ENCODE results near the gene RFWD3. TPM values are rescaled to one million over a fixed set of nuclear protein-coding genes. Genes with fewer than 3 reads are reported as not detected.
"Not testable (repeated sequence)": the region's sequence is repeated elsewhere in the genome, so short reads cannot be mapped to it uniquely, and the experiment has no call there.

Gene RFWD3
- total RNA-seq, 1 experiment from 2014 or later = 36.3 TPM

- Histone ChIP-seq H3K9me3 (ENCODE audit: low read length) (no peaks in the 10 kb centered on the region), H3K27ac (ENCODE audit: low read length) (no peak overlapping the region), H3K27me3 (ENCODE audit: low read length) (no peaks in the 10 kb centered on the region), H3K4me1 (ENCODE audit: low read length) (peaks cover 9% of the 10 kb centered on the region), H4K20me1 (ENCODE audit: insufficient read depth, low read depth, low read length) (peaks cover 43% of the 10 kb centered on the region), H3K9ac (ENCODE audit: low read length) (no peak overlapping the region), H3K4me2 (ENCODE audit: low read depth, low read length, poor library complexity, severe bottlenecking) (no peak overlapping the region), H3K4me3 (ENCODE audit: low read length) (no peak overlapping the region), H2AFZ (ENCODE audit: low read length) (no peak overlapping the region), H3K9me2 (replicated peaks; ENCODE audit: insufficient read depth, low read length) (no peaks in the 10 kb centered on the region), H3K79me2 (ENCODE audit: low read length) (peaks cover 95% of the 10 kb centered on the region), H3K36me3 (ENCODE audit: insufficient read depth, low read length) (peaks cover 55% of the 10 kb centered on the region; the same call in 1 of the 2 replicates)
- DNase-seq = no peak
Observed at GRCh38 chr16:74657870-74658642, 8.6 kb downstream of the RFWD3 start.

GRCh38 chr16:74654536-74655050 lies 12.1 kb downstream of the RFWD3 start:
- peaks cover 12% of the 10 kb centered on the region for H3K4me1 ChIP-seq (ENCODE audit: low read length)
- no peaks in the 10 kb centered on the region for H3K9me2 ChIP-seq (replicated peaks; ENCODE audit: insufficient read depth, low read length)
- no peak overlapping the region for H2AFZ ChIP-seq (ENCODE audit: low read length)
- H3K9me3 ChIP-seq (ENCODE audit: low read length) = no peaks in the 10 kb centered on the region
- no peak overlapping the region for H3K9ac ChIP-seq (ENCODE audit: low read length)
- H3K79me2 ChIP-seq (ENCODE audit: low read length) = peaks cover 95% of the 10 kb centered on the region
- H3K4me3 ChIP-seq (ENCODE audit: low read length) = no peak overlapping the region
- H3K27ac ChIP-seq (ENCODE audit: low read length) = no peak overlapping the region
- no peak for DNase-seq
- H3K36me3 ChIP-seq (ENCODE audit: insufficient read depth, low read length) = peaks cover 47% of the 10 kb centered on the region; the same call in 1 of the 2 replicates
- no peak overlapping the region for H3K4me2 ChIP-seq (ENCODE audit: low read depth, low read length, poor library complexity, severe bottlenecking)
- H3K27me3 ChIP-seq (ENCODE audit: low read length) = no peaks in the 10 kb centered on the region
- H4K20me1 ChIP-seq (ENCODE audit: insufficient read depth, low read depth, low read length) = peaks cover 32% of the 10 kb centered on the region

GRCh38 chr16:74652883-74653282 lies 13.8 kb downstream of the RFWD3 start:
- not testable (repeated sequence) for H3K4me2 ChIP-seq (ENCODE audit: low read depth, low read length, poor library complexity, severe bottlenecking); H3K9me2 ChIP-seq (replicated peaks; ENCODE audit: insufficient read depth, low read length); H3K27ac ChIP-seq (ENCODE audit: low read length); H3K9me3 ChIP-seq (ENCODE audit: low read length); H3K27me3 ChIP-seq (ENCODE audit: low read length); H3K4me3 ChIP-seq (ENCODE audit: low read length); H2AFZ ChIP-seq (ENCODE audit: low read length); DNase-seq; H3K9ac ChIP-seq (ENCODE audit: low read length)
- H3K36me3 ChIP-seq (ENCODE audit: insufficient read depth, low read length) = peaks cover 47% of the 10 kb centered on the region; the same call in 1 of the 2 replicates
- H3K79me2 ChIP-seq (ENCODE audit: low read length) = peaks cover 91% of the 10 kb centered on the region
- peaks cover 19% of the 10 kb centered on the region for H4K20me1 ChIP-seq (ENCODE audit: insufficient read depth, low read depth, low read length)
- peaks cover 12% of the 10 kb centered on the region for H3K4me1 ChIP-seq (ENCODE audit: low read length)

GRCh38 chr16:74652249-74652648 lies 14.4 kb downstream of the RFWD3 start:
- Histone ChIP-seq H3K79me2 (ENCODE audit: low read length) (peaks cover 86% of the 10 kb centered on the region), H3K27ac (ENCODE audit: low read length) (no peak overlapping the region), H3K9me3 (ENCODE audit: low read length) (no peaks in the 10 kb centered on the region), H3K9ac (ENCODE audit: low read length) (no peak overlapping the region), H3K9me2 (replicated peaks; ENCODE audit: insufficient read depth, low read length) (no peaks in the 10 kb centered on the region), H3K4me3 (ENCODE audit: low read length) (no peak overlapping the region), H3K27me3 (ENCODE audit: low read length) (no peaks in the 10 kb centered on the region), H2AFZ (ENCODE audit: low read length) (no peak overlapping the region), H3K4me1 (ENCODE audit: low read length) (peaks cover 12% of the 10 kb centered on the region), H3K4me2 (ENCODE audit: low read depth, low read length, poor library complexity, severe bottlenecking) (no peak overlapping the region), H4K20me1 (ENCODE audit: insufficient read depth, low read depth, low read length) (peaks cover 17% of the 10 kb centered on the region; the same call in 1 of the 2 replicates), H3K36me3 (ENCODE audit: insufficient read depth, low read length) (peaks cover 45% of the 10 kb centered on the region; the same call in 1 of the 2 replicates)
- DNase-seq = no peak

GRCh38 chr16:74651841-74652240 lies 14.8 kb downstream of the RFWD3 start:
- peaks cover 17% of the 10 kb centered on the region; the same call in 1 of the 2 replicates for H4K20me1 ChIP-seq (ENCODE audit: insufficient read depth, low read depth, low read length)
- H3K79me2 ChIP-seq (ENCODE audit: low read length) = peaks cover 86% of the 10 kb centered on the region
- no peak overlapping the region for H3K4me3 ChIP-seq (ENCODE audit: low read length)
- peaks cover 43% of the 10 kb centered on the region; the same call in 1 of the 2 replicates for H3K36me3 ChIP-seq (ENCODE audit: insufficient read depth, low read length)
- no peaks in the 10 kb centered on the region for H3K9me3 ChIP-seq (ENCODE audit: low read length)
- DNase-seq = no peak
- H3K9ac ChIP-seq (ENCODE audit: low read length) = no peak overlapping the region
- H3K4me2 ChIP-seq (ENCODE audit: low read depth, low read length, poor library complexity, severe bottlenecking) = no peak overlapping the region
- no peak overlapping the region for H3K27ac ChIP-seq (ENCODE audit: low read length)
- H2AFZ ChIP-seq (ENCODE audit: low read length) = no peak overlapping the region
- no peaks in the 10 kb centered on the region for H3K9me2 ChIP-seq (replicated peaks; ENCODE audit: insufficient read depth, low read length)
- peaks cover 12% of the 10 kb centered on the region for H3K4me1 ChIP-seq (ENCODE audit: low read length)
- H3K27me3 ChIP-seq (ENCODE audit: low read length) = no peaks in the 10 kb centered on the region

GRCh38 chr16:74650966-74651567 lies 15.6 kb downstream of the RFWD3 start:
- H3K4me3 ChIP-seq (ENCODE audit: low read length) = no peak overlapping the region
- H3K9me2 ChIP-seq (replicated peaks; ENCODE audit: insufficient read depth, low read length) = no peaks in the 10 kb centered on the region
- peak; percentile 57 for DNase-seq
- H3K36me3 ChIP-seq (ENCODE audit: insufficient read depth, low read length) = peaks cover 40% of the 10 kb centered on the region; the same call in 1 of the 2 replicates
- peaks cover 17% of the 10 kb centered on the region; the same call in 1 of the 2 replicates for H4K20me1 ChIP-seq (ENCODE audit: insufficient read depth, low read depth, low read length)
- no peak overlapping the region for H3K4me2 ChIP-seq (ENCODE audit: low read depth, low read length, poor library complexity, severe bottlenecking)
- H3K79me2 ChIP-seq (ENCODE audit: low read length) = peaks cover 79% of the 10 kb centered on the region
- peaks cover 12% of the 10 kb centered on the region for H3K4me1 ChIP-seq (ENCODE audit: low read length)
- H3K9me3 ChIP-seq (ENCODE audit: low read length) = no peaks in the 10 kb centered on the region
- H3K27ac ChIP-seq (ENCODE audit: low read length) = no peak overlapping the region
- H3K27me3 ChIP-seq (ENCODE audit: low read length) = no peaks in the 10 kb centered on the region
- no peak overlapping the region for H2AFZ ChIP-seq (ENCODE audit: low read length)
- no peak overlapping the region for H3K9ac ChIP-seq (ENCODE audit: low read length)

- H3K79me2 ChIP-seq (ENCODE audit: low read length) = peaks cover 76% of the 10 kb centered on the region
- H3K9me2 ChIP-seq (replicated peaks; ENCODE audit: insufficient read depth, low read length) = no peaks in the 10 kb centered on the region
- no peak overlapping the region for H3K4me3 ChIP-seq (ENCODE audit: low read length)
- no peak overlapping the region for H3K9ac ChIP-seq (ENCODE audit: low read length)
- H3K4me1 ChIP-seq (ENCODE audit: low read length) = peaks cover 12% of the 10 kb centered on the region
- peaks cover 44% of the 10 kb centered on the region for H3K36me3 ChIP-seq (ENCODE audit: insufficient read depth, low read length)
- no peak overlapping the region for H3K4me2 ChIP-seq (ENCODE audit: low read depth, low read length, poor library complexity, severe bottlenecking)
- no peak overlapping the region for H3K27ac ChIP-seq (ENCODE audit: low read length)
- DNase-seq = no peak
- H3K9me3 ChIP-seq (ENCODE audit: low read length) = no peaks in the 10 kb centered on the region
- H2AFZ ChIP-seq (ENCODE audit: low read length) = no peak overlapping the region
- peaks cover 17% of the 10 kb centered on the region; the same call in 1 of the 2 replicates for H4K20me1 ChIP-seq (ENCODE audit: insufficient read depth, low read depth, low read length)
- H3K27me3 ChIP-seq (ENCODE audit: low read length) = no peaks in the 10 kb centered on the region
Observed at GRCh38 chr16:74649839-74650504, 16.7 kb downstream of the RFWD3 start.

GRCh38 chr16:74641969-74642368 lies 24.7 kb downstream of the RFWD3 start:
- Histone ChIP-seq H3K36me3 (ENCODE audit: insufficient read depth, low read length) (peaks cover 28% of the 10 kb centered on the region), H3K4me2 (ENCODE audit: low read depth, low read length, poor library complexity, severe bottlenecking) (no peak overlapping the region), H3K4me1 (ENCODE audit: low read length) (no peaks in the 10 kb centered on the region), H2AFZ (ENCODE audit: low read length) (no peak overlapping the region), H3K9me3 (ENCODE audit: low read length) (no peaks in the 10 kb centered on the region), H3K79me2 (ENCODE audit: low read length) (peaks cover 33% of the 10 kb centered on the region), H3K27ac (ENCODE audit: low read length) (no peak overlapping the region), H3K9me2 (replicated peaks; ENCODE audit: insufficient read depth, low read length) (no peaks in the 10 kb centered on the region), H3K27me3 (ENCODE audit: low read length) (no peaks in the 10 kb centered on the region), H4K20me1 (ENCODE audit: insufficient read depth, low read depth, low read length) (no peaks in the 10 kb centered on the region), H3K4me3 (ENCODE audit: low read length) (no peak overlapping the region), H3K9ac (ENCODE audit: low read length) (no peak overlapping the region)
- no peak for DNase-seq
